Measurements from ENCODE around the gene NOP58. TPM values are rescaled to one million over a fixed set of nuclear protein-coding genes. Genes with fewer than 3 reads are reported as not detected.

Gene NOP58
- total RNA-seq, 1 donor from 2014 or later, result 49.6 TPM

- no peak overlapping the region for H3K27ac Mint-ChIP-seq (ENCODE audit: unreplicated experiment)
Observed at GRCh38 chr2:202339071-202339870, 73.7 kb downstream of the NOP58 start.

DNA sequence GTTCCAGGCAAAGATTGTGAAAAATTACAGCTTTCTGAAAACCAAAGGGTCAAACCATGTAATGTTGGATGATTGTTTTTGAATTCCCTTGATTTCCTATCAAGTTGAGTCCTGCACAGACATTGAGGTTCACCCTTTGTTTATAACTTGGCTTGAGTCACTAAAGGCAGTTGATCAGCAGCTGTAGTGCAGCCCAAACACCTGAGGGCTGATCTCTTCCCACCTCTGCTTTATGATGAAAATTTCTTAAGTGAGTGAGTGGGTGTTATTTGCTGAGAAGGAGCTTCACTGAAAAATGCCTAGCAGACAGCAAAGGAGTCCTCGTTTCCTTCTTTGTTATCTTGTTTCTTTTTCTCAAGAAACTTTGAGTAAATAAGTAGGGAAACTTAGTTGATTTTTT, 78.6 kb downstream of the NOP58 start:
- H3K9me3 Mint-ChIP-seq (ENCODE audit: unreplicated experiment), result no peaks in the 10 kb centered on the region
- no peak overlapping the region for H3K27ac Mint-ChIP-seq (ENCODE audit: unreplicated experiment)
- TF ChIP-seq, protein P1, sequence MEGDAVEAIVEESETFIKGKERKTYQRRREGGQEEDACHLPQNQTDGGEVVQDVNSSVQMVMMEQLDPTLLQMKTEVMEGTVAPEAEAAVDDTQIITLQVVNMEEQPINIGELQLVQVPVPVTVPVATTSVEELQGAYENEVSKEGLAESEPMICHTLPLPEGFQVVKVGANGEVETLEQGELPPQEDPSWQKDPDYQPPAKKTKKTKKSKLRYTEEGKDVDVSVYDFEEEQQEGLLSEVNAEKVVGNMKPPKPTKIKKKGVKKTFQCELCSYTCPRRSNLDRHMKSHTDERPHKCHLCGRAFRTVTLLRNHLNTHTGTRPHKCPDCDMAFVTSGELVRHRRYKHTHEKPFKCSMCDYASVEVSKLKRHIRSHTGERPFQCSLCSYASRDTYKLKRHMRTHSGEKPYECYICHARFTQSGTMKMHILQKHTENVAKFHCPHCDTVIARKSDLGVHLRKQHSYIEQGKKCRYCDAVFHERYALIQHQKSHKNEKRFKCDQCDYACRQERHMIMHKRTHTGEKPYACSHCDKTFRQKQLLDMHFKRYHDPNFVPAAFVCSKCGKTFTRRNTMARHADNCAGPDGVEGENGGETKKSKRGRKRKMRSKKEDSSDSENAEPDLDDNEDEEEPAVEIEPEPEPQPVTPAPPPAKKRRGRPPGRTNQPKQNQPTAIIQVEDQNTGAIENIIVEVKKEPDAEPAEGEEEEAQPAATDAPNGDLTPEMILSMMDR (IDR thresholded peaks at IDR 0.05; ENCODE audit: partially characterized antibody, unreplicated experiment), result no peak
- no peaks in the 10 kb centered on the region for H3K4me1 Mint-ChIP-seq (ENCODE audit: low read depth, unreplicated experiment)
- H3K36me3 Mint-ChIP-seq (ENCODE audit: unreplicated experiment), result no peaks in the 10 kb centered on the region
- no peak for DNase-seq
- no peaks in the 10 kb centered on the region for H3K27me3 Mint-ChIP-seq (ENCODE audit: unreplicated experiment)
- no peak overlapping the region for H3K4me3 Mint-ChIP-seq (ENCODE audit: unreplicated experiment)

More at GRCh38 chr2:202339071-202339870, 73.7 kb downstream of the NOP58 start:
- no peaks in the 10 kb centered on the region for H3K4me1 Mint-ChIP-seq (ENCODE audit: low read depth, unreplicated experiment)
- DNase-seq, result no peak
- no peaks in the 10 kb centered on the region for H3K36me3 Mint-ChIP-seq (ENCODE audit: unreplicated experiment)
- no peaks in the 10 kb centered on the region for H3K27me3 Mint-ChIP-seq (ENCODE audit: unreplicated experiment)
- no peak overlapping the region for H3K4me3 Mint-ChIP-seq (ENCODE audit: unreplicated experiment)
- H3K9me3 Mint-ChIP-seq (ENCODE audit: unreplicated experiment), result peaks cover 3% of the 10 kb centered on the region
- TF ChIP-seq, protein P1 (IDR thresholded peaks at IDR 0.05; ENCODE audit: partially characterized antibody, unreplicated experiment), result no peak

DNA sequence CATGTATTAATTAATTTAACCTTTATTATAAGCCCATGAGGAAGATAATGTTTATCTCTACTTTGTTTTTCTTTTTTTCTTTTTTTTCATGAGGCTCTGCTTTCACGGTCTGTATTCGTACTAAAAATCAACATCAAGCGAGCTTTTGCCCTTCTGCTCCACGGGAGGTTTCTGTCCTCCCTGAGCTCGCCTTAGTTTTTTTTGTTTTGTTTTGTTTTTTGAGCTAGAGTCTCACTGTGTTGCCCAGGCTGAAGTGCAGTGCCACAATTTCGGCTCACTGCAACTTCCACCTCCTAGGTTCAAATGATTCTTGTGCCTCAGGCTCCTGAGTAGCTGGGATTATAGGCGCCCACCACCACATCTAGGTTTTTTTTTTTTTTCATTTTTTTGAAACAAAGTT, 80.6 kb downstream of the NOP58 start:
- TF ChIP-seq, protein P1 (IDR thresholded peaks at IDR 0.05; ENCODE audit: partially characterized antibody, unreplicated experiment), result no peak
- Mint-ChIP-seq H3K9me3 (ENCODE audit: unreplicated experiment) (no peaks in the 10 kb centered on the region), H3K27ac (ENCODE audit: unreplicated experiment) (no peak overlapping the region), H3K4me1 (ENCODE audit: low read depth, unreplicated experiment) (no peaks in the 10 kb centered on the region), H3K36me3 (ENCODE audit: unreplicated experiment) (no peaks in the 10 kb centered on the region), H3K4me3 (ENCODE audit: unreplicated experiment) (no peak overlapping the region), H3K27me3 (ENCODE audit: unreplicated experiment) (no peaks in the 10 kb centered on the region)
- no peak for DNase-seq

Other genes starting within 250 kb of the NOP58 start
- gene FZD7, start 231.9 kb upstream of the NOP58 start, total RNA-seq (ENCODE audit: unreplicated experiment), result 19.0 TPM
- gene KIAA2012, start 192.5 kb upstream of the NOP58 start, total RNA-seq (ENCODE audit: unreplicated experiment), result not detected
- 111 TPM for gene SUMO1, start 27.2 kb upstream of the NOP58 start, total RNA-seq (ENCODE audit: unreplicated experiment)
- gene BMPR2, start 110.6 kb downstream of the NOP58 start, total RNA-seq (ENCODE audit: unreplicated experiment), result 95.0 TPM

Data from glutamatergic neuron (in vitro differentiated cells).